AG09319 (cell line): ENCODE measurements around the gene COX8A.

Experiments used
- DNase-seq: peaks from one replicate; pipeline ENCODE4 v3.0.0-alpha.2; 2010; ENCODE audit warnings: low read depth; ENCODE audit errors: extremely low read depth
- CTCF ChIP-seq: IDR thresholded peaks from 2 replicates; pipeline ENCODE4 v1.5.1; 2011; ENCODE audit warnings: low read depth, mild to moderate bottlenecking, inconsistent platforms, low read length, moderate library complexity

The COX8A gene, protein sequence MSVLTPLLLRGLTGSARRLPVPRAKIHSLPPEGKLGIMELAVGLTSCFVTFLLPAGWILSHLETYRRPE

DNA sequence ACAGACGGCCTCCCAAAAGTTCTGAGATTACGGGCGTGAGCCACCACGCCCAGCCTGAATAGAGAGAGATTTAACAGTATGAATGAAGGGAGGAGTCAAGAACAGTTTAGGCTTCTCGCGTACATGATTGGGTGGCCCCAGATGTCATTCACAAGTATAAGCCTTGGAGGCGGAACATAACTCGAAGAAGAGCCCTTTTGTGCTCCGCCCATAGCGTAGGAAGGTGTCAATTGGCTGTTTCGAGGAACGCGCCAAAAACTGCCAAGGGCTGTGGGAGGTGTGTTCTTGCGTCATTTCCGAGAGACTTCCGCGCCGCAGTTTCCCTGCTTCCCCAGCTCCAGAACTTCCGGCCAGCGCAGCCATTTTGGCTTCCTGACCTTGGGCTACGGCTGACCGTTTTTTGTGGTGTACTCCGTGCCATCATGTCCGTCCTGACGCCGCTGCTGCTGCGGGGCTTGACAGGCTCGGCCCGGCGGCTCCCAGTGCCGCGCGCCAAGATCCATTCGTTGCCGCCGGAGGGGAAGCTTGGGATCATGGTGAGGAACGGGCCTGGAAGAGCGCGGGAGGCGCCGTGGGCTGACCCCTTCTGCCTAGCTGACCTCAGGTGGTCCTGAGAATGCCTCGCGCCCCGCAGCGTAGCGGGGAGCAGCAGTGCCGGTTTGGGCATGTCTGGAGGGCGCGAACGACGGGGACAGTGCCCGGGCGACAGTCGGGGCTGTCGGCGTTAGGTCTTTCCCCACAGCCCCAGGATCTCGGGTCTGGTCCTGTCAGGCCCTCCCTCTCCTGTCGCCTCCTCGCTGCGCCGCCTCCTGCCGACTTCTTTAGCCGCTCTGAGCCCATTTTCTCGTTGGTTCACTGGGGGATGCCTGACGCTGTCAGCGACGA lies at the start of gene COX8A:
COX8A (plus strand) TSS at position 362 of the 885 bp plus-strand sequence; CDS start at position 423, 61 bp downstream.
- DNase-seq = peak; percentile 99
- TF ChIP-seq CTCF = peak; percentile 27

GRCh38 chr11:63929616-63930015 lies 44.8 kb upstream of the COX8A start:
- no peak for DNase-seq
- no peak for TF ChIP-seq CTCF

DNA sequence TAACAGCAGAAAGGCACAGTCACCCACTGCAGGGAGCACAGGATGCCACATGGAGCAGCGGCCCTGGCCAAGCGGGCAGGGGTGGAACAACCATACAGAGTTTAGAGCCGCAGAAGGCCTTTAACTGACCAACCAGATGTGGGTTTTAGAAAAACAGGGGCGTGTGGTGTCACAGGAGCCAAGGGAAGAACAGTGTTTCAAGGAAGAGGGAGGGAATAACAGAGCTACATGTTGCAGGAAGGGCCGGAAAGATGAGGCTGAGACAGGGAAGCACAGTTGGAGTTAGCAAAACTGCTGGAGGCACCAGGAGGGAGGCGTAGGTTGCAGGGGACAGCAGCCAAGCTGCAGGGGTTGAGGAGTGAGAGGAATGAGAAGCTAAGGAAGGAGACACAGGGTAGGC lies 43.4 kb upstream of the COX8A start:
- no peak for TF ChIP-seq CTCF
- DNase-seq = no peak

DNA sequence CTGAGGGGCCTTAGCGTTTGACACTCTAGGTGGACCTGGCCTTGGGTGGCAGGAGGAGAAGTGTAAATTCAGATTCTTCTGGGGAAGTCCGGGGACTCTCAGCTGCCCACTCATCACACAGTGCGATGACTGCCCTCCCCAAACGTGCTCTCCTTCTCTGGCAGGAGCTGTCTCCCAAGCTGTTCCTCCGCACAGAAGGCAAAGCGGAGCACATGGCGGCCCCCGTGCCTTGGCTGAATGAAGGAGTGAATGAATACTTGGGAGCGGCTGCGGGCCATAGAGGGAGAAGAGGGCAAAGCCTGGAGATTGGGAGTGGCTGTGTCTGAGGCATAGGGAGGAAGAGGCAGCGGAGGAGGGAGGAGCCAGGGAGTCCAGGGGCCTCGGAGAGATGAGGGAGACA lies 42.5 kb upstream of the COX8A start:
- DNase-seq = no peak
- no peak for TF ChIP-seq CTCF

DNA sequence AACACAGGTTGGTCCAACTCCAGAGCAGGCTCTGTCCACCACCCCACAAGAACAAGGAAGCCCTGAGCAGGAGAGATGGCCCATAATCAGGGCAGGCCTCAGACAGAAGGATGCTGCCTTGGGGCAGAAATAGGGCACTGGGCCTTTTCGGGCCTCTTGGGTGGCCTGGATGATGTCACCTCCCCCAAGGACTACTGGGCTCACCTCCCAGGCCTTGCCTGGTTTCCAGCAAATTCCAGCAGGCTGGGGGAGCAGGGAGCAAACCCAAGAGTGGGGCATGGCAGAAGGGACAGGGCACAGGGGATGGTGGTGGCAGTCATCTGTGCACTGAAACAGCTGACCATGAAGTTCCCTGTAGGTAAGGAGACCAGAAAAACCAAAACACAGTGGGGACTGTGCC lies 41.0 kb upstream of the COX8A start:
- no peak for TF ChIP-seq CTCF
- DNase-seq = no peak

- no peak for TF ChIP-seq CTCF
Measured at GRCh38 chr11:63937713-63938478, 36.5 kb upstream of the COX8A start.

More at GRCh38 chr11:63937713-63938478, 36.5 kb upstream of the COX8A start:
- no peak for DNase-seq
